Upper lobe of left lung (tissue), 6 donors: ENCODE data around the gene RNF213. TPM values are rescaled to one million over a fixed set of nuclear protein-coding genes. Genes with fewer than 3 reads are reported as not detected.
A peak's percentile ranks its signal among the peaks of the same experiment; 100 is the strongest.

Source experiments
- ATAC-seq, 2 donors: fragments of 200-7000 bp; cut with Tn5 transposase; one replicate each; pipeline ENCODE4 v1.9.1; 2022; ENCODE audit warnings: mild to moderate bottlenecking in 2 of 2, moderate library complexity in 2 of 2; ENCODE audit not compliant: low FRiP score in 2 of 2
- DNase-seq, 2 donors: peaks; one replicate each; pipeline ENCODE4 v3.0.0-alpha.2; 2019 to 2020
- H3K27ac ChIP-seq, 4 donors: fragments of 200-600 bp; sonication (generic); one replicate each; pipeline ENCODE4 v1.5.1; 2016 to 2019
- H3K27me3 ChIP-seq, 4 donors: fragments of 200-600 bp; sonication (generic); one replicate each; pipeline ENCODE4 v1.5.1; 2017 to 2019
- H3K36me3 ChIP-seq, 4 donors: fragments of 200-600 bp; sonication (generic); one replicate each; pipeline ENCODE4 v1.5.1; 2016 to 2019
- H3K4me1 ChIP-seq, 4 donors: fragments of 200-600 bp; sonication (generic); one replicate each; pipeline ENCODE4 v1.5.1; 2018 to 2019
- H3K4me3 ChIP-seq, 4 donors: fragments of 200-600 bp; sonication (generic); one replicate each; pipeline ENCODE4 v1.5.1; 2017 to 2019; ENCODE audit warnings: mild to moderate bottlenecking in 2 of 4, moderate library complexity in 1 of 4
- H3K9me3 ChIP-seq, 4 donors: fragments of 200-600 bp; sonication (generic); one replicate each; pipeline ENCODE4 v1.5.1; 2018 to 2019
- EP300 ChIP-seq, 4 donors: sonication (generic); formaldehyde crosslinking; IDR thresholded peaks; one replicate each; pipeline ENCODE4 v1.5.1; 2017; ENCODE audit warnings: antibody characterized with exemption in 4 of 4, control low read depth in 2 of 4
- POLR2A ChIP-seq, 4 donors: fragments of 450-650 bp; IDR thresholded peaks; one replicate each; pipeline ENCODE4 v1.5.1; 2016 to 2017; ENCODE audit warnings: antibody characterized with exemption in 4 of 4, mild to moderate bottlenecking in 2 of 4
- POLR2AphosphoS5 ChIP-seq, 2 donors: sonication (generic); formaldehyde crosslinking; IDR thresholded peaks; one replicate each; pipeline ENCODE4 v1.5.1; 2017; ENCODE audit warnings: antibody characterized with exemption in 2 of 2
- WGBS, 2 donors: methylation state at CpG; one replicate each; pipeline ENCODE4 v1.1.5; 2017 to 2018; 5-methylcytosine and 5-hydroxymethylcytosine counted together
- total RNA-seq, 6 donors: library from RNA; depleted of rRNA in 4 of 6; stranded (reverse); fragments of >200 nt in 4 of 6; gene quantifications; one replicate each; pipeline versions ENCODE4 v1.1.0 to v1.2.1, GENCODE V29; 2016 to 2021
- TF ChIP-seq, protein P1 (sequence below), 6 experiments: fragments of 450-650 bp in 4 of 6; fragments of 200-600 bp in 2 of 6; sonication (generic) in 2 of 6; IDR thresholded peaks; one replicate each; pipeline ENCODE4 v1.5.1; 2016 to 2019; ENCODE audit warnings: antibody characterized with exemption in 6 of 6
- donor health status: DM: no; HTN: no; CAD: no; lungs with moderate emphysema.
- donor health status: DM: no; HTN: yes; CAD: no; lungs with severe emphysema.

The RNF213 gene
- total RNA-seq, 6 donors from 2014 or later = 135 to 619 (median 207) TPM

DNA sequence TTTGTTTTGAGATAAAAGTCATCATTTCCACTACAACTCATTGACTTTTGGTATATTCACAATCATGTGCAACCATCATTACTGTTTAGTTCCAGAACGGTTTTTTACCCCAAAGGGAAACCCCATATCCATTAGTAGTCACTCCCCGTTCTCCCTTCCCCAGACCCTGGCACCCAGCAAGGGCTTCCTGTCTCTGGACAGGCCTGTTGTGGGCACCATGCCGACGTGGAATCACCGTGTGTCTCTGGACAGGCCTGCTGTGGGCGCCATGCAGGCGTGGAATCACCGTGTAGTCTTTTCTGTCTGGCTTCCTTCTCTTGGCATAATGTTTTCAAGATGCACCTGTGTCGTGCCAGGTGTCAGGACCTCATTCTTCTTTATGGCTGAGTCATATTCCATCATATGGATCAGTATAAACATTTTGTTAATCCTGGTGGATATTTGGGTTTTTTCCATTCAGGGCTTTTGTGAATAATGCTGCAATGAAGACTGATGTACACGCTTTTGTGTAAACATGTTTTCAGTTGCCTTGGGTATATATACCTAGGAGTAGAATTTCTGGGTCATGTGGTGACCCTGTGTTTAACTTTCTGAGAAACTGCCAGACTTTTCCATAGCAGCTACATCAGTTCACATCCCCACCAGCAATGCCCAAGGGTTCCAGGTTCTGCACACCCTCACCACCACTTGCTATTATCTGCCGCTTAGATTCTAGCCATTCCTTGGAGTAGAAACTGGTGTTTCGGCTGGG is 173.4 kb downstream of the RNF213 start:
- H3K4me3 ChIP-seq = no peak overlapping the region
- no peaks in the 10 kb centered on the region for H3K4me1 ChIP-seq
- no peaks in the 10 kb centered on the region for H3K27me3 ChIP-seq
- H3K36me3 ChIP-seq = peaks cover 0 to 14% (median 8%) of the 10 kb centered on the region in 4 donors
- no peak for ATAC-seq
- WGBS, 2 donors = 83 to 86% methylated on average over 12 of the region's 12 CpGs
- no peak overlapping the region for H3K27ac ChIP-seq
- H3K9me3 ChIP-seq = no peaks in the 10 kb centered on the region
- TF ChIP-seq POLR2A (IDR thresholded peaks at IDR 0.05) (no peak), EP300 (IDR thresholded peaks at IDR 0.05) (no peak), POLR2AphosphoS5 (IDR thresholded peaks at IDR 0.05) (no peak)
- TF ChIP-seq, protein P1, sequence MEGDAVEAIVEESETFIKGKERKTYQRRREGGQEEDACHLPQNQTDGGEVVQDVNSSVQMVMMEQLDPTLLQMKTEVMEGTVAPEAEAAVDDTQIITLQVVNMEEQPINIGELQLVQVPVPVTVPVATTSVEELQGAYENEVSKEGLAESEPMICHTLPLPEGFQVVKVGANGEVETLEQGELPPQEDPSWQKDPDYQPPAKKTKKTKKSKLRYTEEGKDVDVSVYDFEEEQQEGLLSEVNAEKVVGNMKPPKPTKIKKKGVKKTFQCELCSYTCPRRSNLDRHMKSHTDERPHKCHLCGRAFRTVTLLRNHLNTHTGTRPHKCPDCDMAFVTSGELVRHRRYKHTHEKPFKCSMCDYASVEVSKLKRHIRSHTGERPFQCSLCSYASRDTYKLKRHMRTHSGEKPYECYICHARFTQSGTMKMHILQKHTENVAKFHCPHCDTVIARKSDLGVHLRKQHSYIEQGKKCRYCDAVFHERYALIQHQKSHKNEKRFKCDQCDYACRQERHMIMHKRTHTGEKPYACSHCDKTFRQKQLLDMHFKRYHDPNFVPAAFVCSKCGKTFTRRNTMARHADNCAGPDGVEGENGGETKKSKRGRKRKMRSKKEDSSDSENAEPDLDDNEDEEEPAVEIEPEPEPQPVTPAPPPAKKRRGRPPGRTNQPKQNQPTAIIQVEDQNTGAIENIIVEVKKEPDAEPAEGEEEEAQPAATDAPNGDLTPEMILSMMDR (IDR thresholded peaks at IDR 0.05) = no peak
- DNase-seq = no peak

DNA sequence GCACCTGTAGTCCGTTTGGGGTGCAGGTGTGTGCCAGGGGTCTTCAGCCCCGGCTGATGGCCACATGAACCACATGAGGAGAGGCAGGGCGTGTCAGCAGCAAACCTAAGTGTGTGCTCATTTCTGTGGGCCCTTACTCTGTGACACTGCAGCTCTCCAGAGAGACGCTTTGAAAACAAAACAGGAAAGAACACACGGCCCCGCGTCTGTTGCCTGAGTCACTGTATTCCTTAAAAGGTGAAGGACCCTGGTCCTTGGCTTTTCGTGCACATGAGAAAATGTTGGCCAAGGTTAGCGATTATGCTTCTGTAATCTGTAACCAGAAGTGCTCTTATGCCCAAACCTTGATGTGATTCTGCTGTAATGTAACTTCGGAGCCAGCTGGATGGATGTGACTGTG is 176.9 kb downstream of the RNF213 start:
- TF ChIP-seq POLR2AphosphoS5 (IDR thresholded peaks at IDR 0.05) (no peak), POLR2A (IDR thresholded peaks at IDR 0.05) (no peak)
- TF ChIP-seq, protein P1 (IDR thresholded peaks at IDR 0.05) = no peak
- Histone ChIP-seq H3K36me3 (no peaks in the 10 kb centered on the region), H3K27ac (no peak overlapping the region), H3K9me3 (no peaks in the 10 kb centered on the region), H3K27me3 (no peaks in the 10 kb centered on the region), H3K4me3 (no peak overlapping the region), H3K4me1 (no peaks in the 10 kb centered on the region)
- DNase-seq (no peak), ATAC-seq (peak in 1 of 2 donors; percentile 39)
- 59 to 61% methylated on average over 10 of the region's 10 CpGs for WGBS, 2 donors

DNA sequence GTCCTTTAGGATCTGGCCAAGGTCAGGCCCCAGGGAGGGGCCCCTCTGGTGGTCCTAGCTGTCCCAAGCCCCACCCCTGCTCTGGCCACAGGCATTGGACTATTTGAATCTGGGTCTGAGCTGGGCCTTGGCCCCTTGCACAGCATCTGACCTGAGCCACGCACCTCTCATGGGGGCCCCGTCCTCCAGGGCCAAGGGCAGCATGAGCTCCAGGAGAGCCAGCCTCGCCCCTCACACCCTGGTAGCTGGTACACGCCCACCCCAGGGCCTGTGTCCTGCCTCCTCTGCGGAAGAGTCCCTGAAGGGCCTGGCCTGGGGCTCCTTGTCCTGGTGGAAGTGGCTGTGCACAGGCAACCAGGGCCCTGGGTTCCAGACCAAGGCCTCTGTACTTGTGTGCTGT is 178.2 kb downstream of the RNF213 start:
- ATAC-seq = no peak
- DNase-seq = no peak
- TF ChIP-seq, protein P1 (IDR thresholded peaks at IDR 0.05) = no peak
- TF ChIP-seq POLR2A (IDR thresholded peaks at IDR 0.05) (no peak), EP300 (IDR thresholded peaks at IDR 0.05) (no peak), POLR2AphosphoS5 (IDR thresholded peaks at IDR 0.05) (no peak)

DNA sequence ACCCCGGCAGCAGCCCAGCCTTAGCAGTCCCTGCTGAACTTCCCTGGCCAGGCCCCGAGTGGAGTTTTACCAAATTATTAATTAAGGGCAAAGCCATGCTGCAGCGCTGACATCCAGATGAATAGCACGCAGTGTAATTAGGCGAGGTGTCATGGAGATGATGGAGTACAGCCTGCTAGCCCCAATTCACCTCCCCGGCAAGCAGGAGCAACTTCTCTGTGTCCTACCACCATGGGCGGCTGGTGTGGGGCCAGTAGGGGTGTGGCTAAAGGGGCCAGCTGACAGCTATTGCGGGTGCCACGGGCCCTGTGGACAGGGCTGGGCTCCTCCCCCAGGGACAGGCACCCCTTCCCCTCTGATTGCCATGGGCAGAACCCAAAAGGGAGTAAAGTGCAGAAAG is 178.8 kb downstream of the RNF213 start:
- Histone ChIP-seq H3K27me3 (no peaks in the 10 kb centered on the region), H3K4me3 (no peak overlapping the region), H3K4me1 (no peaks in the 10 kb centered on the region), H3K9me3 (no peaks in the 10 kb centered on the region), H3K27ac (no peak overlapping the region), H3K36me3 (no peaks in the 10 kb centered on the region)
- TF ChIP-seq POLR2AphosphoS5 (IDR thresholded peaks at IDR 0.05) (no peak), EP300 (IDR thresholded peaks at IDR 0.05) (no peak), POLR2A (IDR thresholded peaks at IDR 0.05) (no peak)
- TF ChIP-seq, protein P1 (IDR thresholded peaks at IDR 0.05) = no peak
- ATAC-seq = no peak
- DNase-seq = no peak
- 79 to 81% methylated on average over 9 of the region's 9 CpGs for WGBS, 2 donors

More for the DNA sequence above, 178.2 kb downstream of the RNF213 start:
- Histone ChIP-seq H3K27me3 (no peaks in the 10 kb centered on the region), H3K27ac (no peak overlapping the region), H3K36me3 (no peaks in the 10 kb centered on the region), H3K9me3 (no peaks in the 10 kb centered on the region), H3K4me1 (no peaks in the 10 kb centered on the region), H3K4me3 (no peak overlapping the region)
- WGBS, 2 donors = 93 to 96% methylated on average over 3 to 4 of the region's 5 CpGs

DNA sequence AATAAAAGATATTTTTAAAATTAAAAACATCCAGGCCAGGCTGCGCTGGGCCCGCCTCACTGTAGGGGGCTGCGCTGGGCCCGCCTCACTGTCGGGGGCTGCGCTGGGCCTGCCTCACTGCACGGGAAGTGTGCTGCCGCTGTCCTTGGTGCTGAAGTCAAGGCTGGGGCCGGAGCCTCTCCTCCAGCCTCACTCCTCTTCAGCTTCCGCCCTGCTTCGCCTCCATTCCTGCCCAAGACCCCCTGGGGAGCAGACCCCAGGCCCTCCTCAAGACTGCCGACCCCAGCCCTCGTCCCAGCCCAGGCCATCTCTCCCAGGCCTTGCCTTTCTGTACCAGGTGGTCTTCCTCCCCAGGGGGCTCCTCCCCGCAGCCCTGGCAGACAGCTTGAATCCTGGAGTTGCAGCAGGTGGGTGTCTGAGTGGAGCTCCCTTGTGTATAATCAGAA is 180.5 kb downstream of the RNF213 start:
- Histone ChIP-seq H3K4me1 (no peaks in the 10 kb centered on the region), H3K4me3 (no peak overlapping the region), H3K27me3 (no peaks in the 10 kb centered on the region), H3K27ac (no peak overlapping the region), H3K36me3 (no peaks in the 10 kb centered on the region), H3K9me3 (no peaks in the 10 kb centered on the region)
- no peak for TF ChIP-seq POLR2AphosphoS5 (IDR thresholded peaks at IDR 0.05)
- no peak for TF ChIP-seq POLR2A (IDR thresholded peaks at IDR 0.05)
- no peak for TF ChIP-seq EP300 (IDR thresholded peaks at IDR 0.05)
- TF ChIP-seq, protein P1 (IDR thresholded peaks at IDR 0.05) = no peak
- DNase-seq (peak in 1 of 2 donors; percentile 77), ATAC-seq (no peak)
- WGBS, 2 donors = 49 to 65% methylated on average over 4 to 14 of the region's 14 CpGs
